ENCODE measurements around the gene AMN1.
"Not testable (repeated sequence)": the region's sequence is repeated elsewhere in the genome, so short reads cannot be mapped to it uniquely, and the experiment has no call there.

Gene AMN1

DNA sequence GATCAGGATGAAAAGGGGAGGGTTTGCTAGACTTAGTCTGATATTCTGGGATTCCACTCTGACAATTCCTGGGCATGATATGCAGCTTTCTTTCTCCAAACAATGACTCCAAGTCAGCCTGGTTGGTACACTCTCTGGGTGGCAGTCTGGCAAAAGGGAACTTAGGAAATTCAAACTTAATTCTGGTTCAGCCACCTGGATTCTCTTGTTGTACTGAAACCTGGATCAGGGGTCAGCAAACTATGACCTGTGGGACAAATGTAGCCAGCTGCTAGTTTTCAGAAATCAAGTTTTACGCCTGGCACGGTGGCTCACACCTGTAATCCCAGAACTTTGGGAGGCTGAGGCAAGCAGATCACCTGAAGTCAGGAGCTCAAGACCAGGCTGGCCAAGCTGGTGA, 6.2 kb downstream of the AMN1 start:
- no peak for TF ChIP-seq EZH2phosphoT487 (IDR thresholded peaks at IDR 0.05; ENCODE audit: borderline replicate concordance, low read length)
- TF ChIP-seq CTCF (IDR thresholded peaks at IDR 0.05; ENCODE audit: low read depth, low read length, poor library complexity, severe bottlenecking): no peak
- Histone ChIP-seq H4K20me1 (ENCODE audit: control insufficient read depth, insufficient read depth, low read depth, low read length) (no peaks in the 10 kb centered on the region), H3K4me1 (ENCODE audit: control insufficient read depth, low read length) (peaks cover 52% of the 10 kb centered on the region), H3K27me3 (ENCODE audit: control insufficient read depth, low read length) (no peaks in the 10 kb centered on the region), H3K36me3 (ENCODE audit: control insufficient read depth, low read length) (peaks cover 12% of the 10 kb centered on the region; the same call in 1 of the 2 replicates), H3K9me2 (replicated peaks; ENCODE audit: control insufficient read depth, low read length) (no peaks in the 10 kb centered on the region), H3K4me3 (ENCODE audit: low read length) (no peak overlapping the region; the same call in 1 of the 2 replicates), H3K9me3 (ENCODE audit: control insufficient read depth, insufficient read depth, low read length) (no peaks in the 10 kb centered on the region), H3K79me2 (ENCODE audit: control insufficient read depth, low read length) (peaks cover 26% of the 10 kb centered on the region), H3F3A (ENCODE audit: control insufficient read depth, insufficient read depth) (peaks cover 6% of the 10 kb centered on the region; the same call in 1 of the 2 replicates), H3K4me2 (ENCODE audit: low read length) (peak overlapping the region; percentile 28), H3K27ac (ENCODE audit: low read depth, low read length) (no peak overlapping the region)

- Histone ChIP-seq H3K79me2 (ENCODE audit: control insufficient read depth, low read length) (peaks cover 11% of the 10 kb centered on the region), H3K4me1 (ENCODE audit: control insufficient read depth, low read length) (peaks cover 44% of the 10 kb centered on the region), H3K36me3 (ENCODE audit: control insufficient read depth, low read length) (peaks cover 22% of the 10 kb centered on the region)
- H3K27me3 ChIP-seq (ENCODE audit: control insufficient read depth, low read length); H4K20me1 ChIP-seq (ENCODE audit: control insufficient read depth, insufficient read depth, low read depth, low read length); H3K9me3 ChIP-seq (ENCODE audit: control insufficient read depth, insufficient read depth, low read length); H3K4me3 ChIP-seq (ENCODE audit: low read length); H3K4me2 ChIP-seq (ENCODE audit: low read length); H3K9me2 ChIP-seq (replicated peaks; ENCODE audit: control insufficient read depth, low read length); H3F3A ChIP-seq (ENCODE audit: control insufficient read depth, insufficient read depth); H3K27ac ChIP-seq (ENCODE audit: low read depth, low read length): not testable (repeated sequence)
Measured at GRCh38 chr12:31718542-31719198, 10.2 kb downstream of the AMN1 start.

DNA sequence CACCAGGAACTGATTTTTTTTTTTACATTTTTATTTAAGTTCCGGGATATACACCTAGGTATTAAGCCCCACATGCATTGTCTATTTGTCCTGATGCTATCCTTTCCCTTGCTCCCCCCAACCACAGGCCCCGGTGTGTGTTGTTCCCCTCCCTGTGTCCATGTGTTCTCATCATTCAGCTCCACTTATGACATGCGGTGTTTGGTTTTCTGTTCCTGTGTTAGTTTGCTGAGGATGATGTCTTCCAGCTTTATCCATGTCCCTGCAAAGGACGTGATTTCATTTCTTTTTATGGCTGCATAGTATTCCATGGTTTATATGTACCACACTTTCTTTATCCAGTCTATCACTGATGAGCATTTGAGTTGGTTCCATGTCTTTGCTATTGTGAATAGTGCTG, 11.8 kb downstream of the AMN1 start:
- not testable (repeated sequence) for H3K9me3 ChIP-seq (ENCODE audit: control insufficient read depth, insufficient read depth, low read length); H3K4me3 ChIP-seq (ENCODE audit: low read length); H3K27me3 ChIP-seq (ENCODE audit: control insufficient read depth, low read length); H3K79me2 ChIP-seq (ENCODE audit: control insufficient read depth, low read length); H3F3A ChIP-seq (ENCODE audit: control insufficient read depth, insufficient read depth); H3K27ac ChIP-seq (ENCODE audit: low read depth, low read length); H4K20me1 ChIP-seq (ENCODE audit: control insufficient read depth, insufficient read depth, low read depth, low read length); H3K4me2 ChIP-seq (ENCODE audit: low read length); H3K9me2 ChIP-seq (replicated peaks; ENCODE audit: control insufficient read depth, low read length)
- H3K36me3 ChIP-seq (ENCODE audit: control insufficient read depth, low read length): peaks cover 22% of the 10 kb centered on the region
- H3K4me1 ChIP-seq (ENCODE audit: control insufficient read depth, low read length): peaks cover 28% of the 10 kb centered on the region

DNA sequence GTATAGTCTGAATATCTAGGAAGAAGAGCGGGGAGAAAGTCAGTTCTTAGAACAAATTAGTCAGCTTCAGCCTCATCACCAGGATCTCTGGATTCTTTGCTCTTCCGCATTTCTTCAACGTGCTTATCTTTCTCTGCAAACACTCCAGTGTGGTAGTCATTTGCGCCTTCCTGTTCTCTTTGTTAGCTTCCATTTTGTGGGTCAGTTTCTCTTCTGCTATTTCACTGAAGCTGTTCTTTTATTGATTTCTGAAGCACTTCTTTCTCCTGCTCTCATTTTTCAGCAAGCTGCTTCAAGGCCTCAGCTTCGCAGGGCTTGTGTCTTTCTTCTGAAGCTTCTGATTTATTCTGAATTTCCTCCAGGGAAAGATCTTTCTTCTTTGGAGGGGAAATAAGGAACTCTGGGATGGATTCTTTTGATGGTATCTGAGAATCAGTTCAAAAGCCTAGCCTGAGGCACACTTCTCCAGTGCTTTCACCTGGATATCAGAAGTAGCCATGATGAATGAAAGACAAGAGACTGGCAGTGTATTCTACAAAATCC, 13.5 kb downstream of the AMN1 start:
- Histone ChIP-seq H3K4me3 (ENCODE audit: low read length) (peak overlapping the region; percentile 51), H3K27ac (ENCODE audit: low read depth, low read length) (peak overlapping the region; percentile 65), H3K4me1 (ENCODE audit: control insufficient read depth, low read length) (peaks cover 28% of the 10 kb centered on the region), H3K36me3 (ENCODE audit: control insufficient read depth, low read length) (peaks cover 18% of the 10 kb centered on the region), H3K79me2 (ENCODE audit: control insufficient read depth, low read length) (no peaks in the 10 kb centered on the region), H3F3A (ENCODE audit: control insufficient read depth, insufficient read depth) (peaks cover 3% of the 10 kb centered on the region; the same call in 1 of the 2 replicates), H3K27me3 (ENCODE audit: control insufficient read depth, low read length) (no peaks in the 10 kb centered on the region), H4K20me1 (ENCODE audit: control insufficient read depth, insufficient read depth, low read depth, low read length) (no peaks in the 10 kb centered on the region), H3K9me2 (replicated peaks; ENCODE audit: control insufficient read depth, low read length) (no peaks in the 10 kb centered on the region), H3K4me2 (ENCODE audit: low read length) (peak overlapping the region; percentile 69), H3K9me3 (ENCODE audit: control insufficient read depth, insufficient read depth, low read length) (peaks cover 3% of the 10 kb centered on the region; the same call in 1 of the 2 replicates)
- no peak for TF ChIP-seq EZH2phosphoT487 (IDR thresholded peaks at IDR 0.05; ENCODE audit: borderline replicate concordance, low read length)
- TF ChIP-seq CTCF (IDR thresholded peaks at IDR 0.05; ENCODE audit: low read depth, low read length, poor library complexity, severe bottlenecking): no peak
